ENCODE measurements around the gene LMF1.

LMF1 gene

DNA sequence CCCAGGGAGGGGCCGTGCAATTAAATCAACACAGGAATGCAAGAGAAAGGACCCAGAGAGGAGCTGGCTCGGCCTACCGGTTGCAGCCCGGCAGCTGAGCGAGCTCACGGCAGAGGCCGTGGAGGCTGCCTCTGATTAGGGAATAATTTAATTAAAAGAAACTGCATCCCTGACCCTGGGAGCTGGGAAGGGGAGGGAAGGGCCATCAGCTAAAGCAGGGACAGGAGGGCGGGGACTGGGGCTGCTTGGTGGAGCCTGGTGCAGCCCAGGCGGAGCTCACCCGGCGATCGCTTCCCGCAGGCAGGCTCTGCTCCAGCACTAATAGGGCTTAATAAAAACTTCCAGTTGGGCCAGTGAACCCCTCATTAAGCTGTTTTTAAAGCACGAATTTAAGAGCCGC lies 43.4 kb downstream of the LMF1 start:
- DNase-seq, result no peak

DNA sequence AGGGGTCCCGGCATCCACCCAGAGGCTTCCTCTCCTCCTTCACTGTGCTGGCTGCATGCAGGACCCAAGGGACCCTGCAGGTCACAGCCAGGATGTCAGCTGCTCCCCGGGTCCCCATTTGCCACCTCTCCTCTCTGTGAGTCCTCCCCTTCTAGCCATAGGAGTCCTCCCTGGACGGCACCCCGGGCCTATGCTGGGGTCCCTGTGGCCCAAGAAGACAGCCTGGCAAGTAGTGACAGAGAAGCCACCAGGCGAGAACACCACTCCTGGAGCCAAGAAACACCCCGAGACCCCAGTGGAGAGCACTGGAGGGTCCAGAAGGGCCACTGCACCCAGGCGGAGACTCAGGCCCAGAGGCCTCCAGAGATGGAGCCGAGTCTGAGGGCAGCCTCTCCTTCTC lies 44.1 kb downstream of the LMF1 start:
- no peak for DNase-seq

DNA sequence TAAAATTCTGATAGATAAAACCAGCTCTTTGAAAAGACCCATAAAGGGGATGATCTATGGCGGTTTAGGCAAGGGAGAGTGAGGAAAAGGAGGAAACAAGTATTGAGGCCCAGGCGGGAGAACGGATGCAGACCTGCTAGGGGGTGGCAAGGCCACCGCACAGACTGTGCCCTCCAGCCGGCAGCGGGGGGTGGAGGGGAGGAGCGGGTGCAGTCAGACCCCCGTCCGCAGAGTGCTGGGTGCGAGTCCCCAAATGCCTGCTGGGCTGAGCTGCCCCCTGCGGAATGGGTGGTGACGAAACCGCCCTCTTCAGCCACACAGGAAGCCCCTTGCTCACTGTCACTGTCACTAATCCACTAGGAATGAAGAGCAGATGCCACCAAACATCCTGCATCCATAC lies 46.0 kb downstream of the LMF1 start:
- DNase-seq, result no peak

GRCh38 chr16:924063-924462 lies 46.7 kb downstream of the LMF1 start:
- DNase-seq, result no peak

GRCh38 chr16:923184-923583 lies 47.6 kb downstream of the LMF1 start:
- no peak for DNase-seq

GRCh38 chr16:922051-922450 lies 48.7 kb downstream of the LMF1 start:
- DNase-seq, result no peak

DNA sequence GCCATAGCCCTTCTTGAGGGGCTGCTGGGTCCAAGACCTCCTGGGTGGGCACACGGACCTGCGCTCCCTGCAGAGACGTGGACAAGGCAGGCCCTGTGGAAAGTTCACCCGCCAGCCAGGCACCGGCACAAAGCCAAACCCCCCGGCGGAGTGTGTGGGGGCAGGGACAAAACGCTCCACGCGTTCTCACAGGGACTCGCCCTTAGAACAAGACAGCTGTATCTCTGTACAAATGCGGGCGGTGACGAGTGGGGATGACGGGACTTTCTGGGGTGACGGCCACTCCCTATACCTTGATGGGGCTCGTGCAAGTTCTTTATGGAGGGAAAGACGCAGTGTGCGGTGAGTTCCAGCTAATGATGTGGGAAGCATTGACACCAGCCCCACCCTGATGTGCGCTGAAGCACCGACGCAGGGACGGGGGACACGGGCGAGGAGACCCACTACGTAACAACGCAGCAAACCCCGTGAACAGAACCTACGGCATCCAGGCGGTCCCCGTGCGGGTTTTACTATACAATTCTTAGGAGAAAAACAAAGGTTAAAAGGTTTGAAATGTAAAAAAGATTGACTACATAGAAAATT lies 49.4 kb downstream of the LMF1 start:
- no peak for DNase-seq

GRCh38 chr16:920717-921116 lies 50.1 kb downstream of the LMF1 start:
- DNase-seq, result no peak

DNA sequence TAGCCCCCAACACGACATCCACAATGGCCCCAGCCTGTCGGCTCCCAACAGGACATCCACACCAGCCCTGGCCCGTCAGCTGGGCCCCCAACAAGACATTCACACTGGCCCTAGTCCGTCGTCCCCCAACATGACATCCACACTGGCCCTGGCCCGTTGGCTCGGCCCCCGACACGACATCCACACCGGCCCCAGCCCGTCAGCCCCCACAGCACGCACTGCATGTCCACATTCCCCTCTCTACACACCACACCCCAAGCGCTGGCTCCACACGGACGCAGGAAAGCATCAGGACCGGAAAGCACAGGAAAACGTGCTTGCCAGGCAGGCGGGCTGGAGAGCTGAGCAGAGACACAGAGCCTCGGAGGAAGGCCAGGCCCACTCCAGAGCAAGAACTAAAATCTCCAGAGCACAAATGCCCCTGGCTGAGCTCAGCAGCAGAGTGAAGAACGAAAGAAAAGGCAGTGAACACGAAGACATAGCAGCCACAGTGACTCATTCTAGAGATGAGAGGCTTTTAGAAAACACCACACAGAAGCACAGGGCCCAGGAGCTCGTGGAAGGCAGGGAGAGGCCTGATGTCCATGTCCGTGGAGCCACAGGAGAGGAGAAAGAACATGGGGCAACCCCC lies 50.6 kb downstream of the LMF1 start:
- no peak for DNase-seq

GRCh38 chr16:919658-920050 lies 51.1 kb downstream of the LMF1 start:
- DNase-seq, result no peak

- no peak for DNase-seq
Measured at GRCh38 chr16:918741-919657, 51.8 kb downstream of the LMF1 start.

GRCh38 chr16:918068-918467 lies 52.7 kb downstream of the LMF1 start:
- no peak for DNase-seq

- DNase-seq, result no peak
Measured at GRCh38 chr16:917591-918061, 53.2 kb downstream of the LMF1 start.

GRCh38 chr16:916035-916799 lies 54.6 kb downstream of the LMF1 start:
- no peak for DNase-seq

DNA sequence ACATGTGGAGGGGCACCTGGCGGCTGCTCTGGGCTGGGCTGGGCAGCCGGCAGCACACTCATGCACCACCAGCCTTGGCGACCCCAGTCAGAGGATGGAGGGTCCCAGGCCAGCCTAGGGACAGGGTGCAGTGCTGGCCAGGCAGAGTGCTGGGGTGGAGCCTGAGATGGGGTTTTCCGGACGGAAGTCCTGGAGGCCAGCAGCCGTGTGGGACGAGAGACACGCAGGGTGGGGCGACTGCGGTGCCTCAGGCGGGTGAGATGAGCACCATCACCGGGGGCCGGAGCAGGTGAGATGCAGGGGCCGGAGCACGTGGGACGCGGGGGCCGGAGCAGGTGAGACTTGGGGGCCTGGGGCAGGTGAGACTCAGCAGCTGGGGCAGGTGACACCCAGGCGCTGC lies 55.2 kb downstream of the LMF1 start:
- DNase-seq, result no peak

- DNase-seq, result no peak
Measured at GRCh38 chr16:914440-914839, 56.3 kb downstream of the LMF1 start.

DNA sequence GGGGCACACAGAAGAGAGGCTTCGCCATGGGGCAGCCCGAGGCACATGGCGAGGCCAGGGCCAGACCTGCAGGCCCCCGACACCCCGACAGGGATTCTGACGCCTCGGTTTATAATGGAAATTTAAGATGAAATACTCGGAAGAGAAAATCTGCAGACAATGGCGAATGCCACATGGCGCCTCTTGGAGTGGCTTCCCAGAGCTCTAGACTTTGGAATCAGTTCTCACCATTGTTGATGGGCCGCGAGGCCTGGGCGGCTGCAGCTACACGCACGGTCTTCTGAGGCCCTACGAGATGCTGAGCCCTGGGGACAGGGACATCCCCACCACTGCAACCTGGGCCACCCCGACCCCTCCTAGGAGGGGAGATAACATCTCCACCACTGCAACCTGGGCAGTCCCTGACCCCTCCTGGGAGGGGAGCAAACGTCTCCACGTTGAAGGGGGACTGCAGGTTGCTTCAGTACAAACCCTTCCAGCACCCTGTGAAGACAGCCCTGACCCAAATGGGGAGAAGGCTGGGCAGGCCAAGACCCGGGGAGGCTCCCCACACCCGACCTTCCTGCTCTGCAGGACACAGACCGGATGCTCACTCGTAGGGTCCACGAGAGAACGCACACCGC lies 56.9 kb downstream of the LMF1 start:
- no peak for DNase-seq

- DNase-seq, result no peak
Measured at GRCh38 chr16:912684-913613, 57.8 kb downstream of the LMF1 start.

GRCh38 chr16:912322-912683 lies 58.5 kb downstream of the LMF1 start:
- DNase-seq, result no peak

DNA sequence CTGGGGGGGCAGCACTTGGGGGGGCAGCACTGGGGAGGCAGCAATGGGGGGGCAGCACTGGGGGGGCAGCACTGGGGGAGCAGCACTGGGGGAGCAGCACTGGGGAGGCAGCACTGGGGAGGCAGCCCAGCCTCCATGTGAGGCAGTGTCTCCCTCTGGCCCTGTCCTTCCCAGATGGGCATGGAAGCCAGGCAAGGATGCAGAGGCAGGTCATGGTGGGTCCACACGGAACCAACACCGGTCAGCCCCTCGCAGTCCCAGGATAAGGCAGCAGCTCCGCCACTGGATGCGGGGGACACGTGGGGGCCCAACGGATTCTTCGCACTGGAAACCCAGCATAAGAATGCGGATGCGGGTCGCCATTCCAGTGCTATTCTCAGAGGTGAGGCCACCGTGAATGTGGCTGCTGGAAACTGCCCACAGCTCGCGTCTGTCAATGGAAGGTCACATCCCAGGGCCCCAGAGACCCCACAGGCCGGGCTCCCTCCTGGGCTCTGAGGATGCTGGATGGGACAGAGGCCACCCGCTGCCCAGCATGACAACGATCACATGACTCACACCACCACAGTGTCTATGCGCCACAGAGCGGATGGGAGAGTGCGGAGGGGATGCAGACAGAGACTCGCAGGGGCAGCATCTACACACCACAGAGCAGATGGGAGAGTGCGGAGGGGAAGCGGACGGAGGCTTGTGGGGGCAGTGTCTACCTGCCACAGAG lies 59.0 kb downstream of the LMF1 start:
- DNase-seq, result no peak

GRCh38 chr16:911101-911500 lies 59.7 kb downstream of the LMF1 start:
- DNase-seq, result no peak
